Kidney (tissue), 14 donors: ENCODE data around the gene TEAD1. TPM values are rescaled to one million over a fixed set of nuclear protein-coding genes. Genes with fewer than 3 reads are reported as not detected.
"Not testable (repeated sequence)": the region's sequence is repeated elsewhere in the genome, so short reads cannot be mapped to it uniquely, and the experiment has no call there.

ENCODE experiments used
- DNase-seq, 5 donors: peaks; one replicate each; pipeline ENCODE4 v3.0.0-alpha.2; 2013 to 2020
- FAIRE-seq: peaks from 2 replicates; lab custom pipeline; 2012; peaks lifted over from hg19 to GRCh38; lab: Jason Lieb, UNC
- H3K27ac ChIP-seq, 2 donors: one replicate each; pipeline ENCODE4 v1.7.0; 2013; ENCODE audit warnings: low read depth in 2 of 2, low read length in 2 of 2, inconsistent platforms in 1 of 2
- H3K27me3 ChIP-seq: one replicate; pipeline ENCODE4 v1.7.1; 2013; ENCODE audit warnings: low read length, inconsistent platforms; ENCODE audit not compliant: control insufficient read depth, insufficient read depth
- H3K36me3 ChIP-seq, 3 donors: one replicate each; pipeline versions ENCODE4 v1.7.0 to v1.7.1; 2013; ENCODE audit warnings: low read length in 3 of 3, control low read depth in 1 of 3, inconsistent platforms in 1 of 3; ENCODE audit not compliant: insufficient read depth in 3 of 3, control insufficient read depth in 2 of 3
- H3K4me1 ChIP-seq, 3 donors: one replicate each; pipeline versions ENCODE4 v1.7.0 to v1.7.1; 2013; ENCODE audit warnings: low read length in 3 of 3, inconsistent platforms in 1 of 3, low read depth in 1 of 3; ENCODE audit not compliant: control insufficient read depth in 2 of 3, insufficient read depth in 2 of 3
- H3K4me3 ChIP-seq, 3 donors: one replicate each; pipeline versions ENCODE4 v1.7.0 to v1.8.1; 2013; ENCODE audit warnings: low read length in 3 of 3, control low read depth in 1 of 3, inconsistent platforms in 1 of 3
- H3K9ac ChIP-seq, 3 donors: one replicate each; pipeline versions ENCODE4 v1.7.0 to v1.7.1; 2013; ENCODE audit warnings: low read length in 3 of 3, control low read depth in 1 of 3, inconsistent platforms in 1 of 3
- H3K9me3 ChIP-seq, 3 donors: one replicate each; pipeline versions ENCODE4 v1.7.0 to v1.7.1; 2013; ENCODE audit warnings: low read length in 3 of 3, control low read depth in 1 of 3, inconsistent platforms in 1 of 3; ENCODE audit not compliant: control insufficient read depth in 2 of 3, insufficient read depth in 1 of 3
- CTCF ChIP-seq: IDR thresholded peaks from 3 replicates; pipeline ENCODE4 v1.5.1; 2012; ENCODE audit warnings: mild to moderate bottlenecking, moderate library complexity, borderline replicate concordance; ENCODE audit not compliant: insufficient read depth; ENCODE audit errors: extremely low read depth
- intact Hi-C: fragments of 100-400 bp; cut with DNase I; formaldehyde crosslinking; loops from one replicate; pipeline ENCODE4 v1.11.1; 2022
- polyA plus RNA-seq: library from polyadenylated mRNA; stranded (reverse); fragments of 350-450 nt; fragmentation: Illumina TruSeq; extraction: RNeasy Lipid Tissue Mini Kit (QIAGEN cat#74804); gene quantifications from one replicate; pipeline ENCODE4 v1.2.3, GENCODE V29; 2014; ENCODE audit warnings: low read depth, low replicate concordance; ENCODE audit not compliant: insufficient read depth
- total RNA-seq: library from RNA; stranded (reverse); fragmentation: NEBNext Ultra II Directional; extraction: Animal tissue kit (Norgen Biotek cat#: 25700); gene quantifications from one replicate; pipeline ENCODE4 v1.2.1, GENCODE V29; 2021
- donor health status: control.
- donor health status: control.
- donor health status: control.
- donor health status: control.
- donor health status: control.
- donor health status: DM: yes; HTN: yes; CAD: no.
- donor health status: Normal renal cell carcinoma (clear cell type).

The TEAD1 gene
- total and polyA plus RNA-seq, 2 donors from 2014 or later, result 7.6 to 77.2 TPM

GRCh38 chr11:12871241-12871640 is 197.0 kb downstream of the TEAD1 start:
- peak in 2 of 5 donors; percentile 38 to 45 for DNase-seq
- Histone ChIP-seq H3K9me3 (no peaks in the 10 kb centered on the region), H3K36me3 (no peaks in the 10 kb centered on the region), H3K4me3 (no peak overlapping the region), H3K4me1 (peaks cover 0 to 2% (median 0%) of the 10 kb centered on the region in 3 donors), H3K27me3 (no peaks in the 10 kb centered on the region), H3K27ac (no peak overlapping the region), H3K9ac (no peak overlapping the region)
- intact Hi-C loops, result no loop called here
- TF ChIP-seq CTCF, result no peak
- FAIRE-seq, result no peak

DNA sequence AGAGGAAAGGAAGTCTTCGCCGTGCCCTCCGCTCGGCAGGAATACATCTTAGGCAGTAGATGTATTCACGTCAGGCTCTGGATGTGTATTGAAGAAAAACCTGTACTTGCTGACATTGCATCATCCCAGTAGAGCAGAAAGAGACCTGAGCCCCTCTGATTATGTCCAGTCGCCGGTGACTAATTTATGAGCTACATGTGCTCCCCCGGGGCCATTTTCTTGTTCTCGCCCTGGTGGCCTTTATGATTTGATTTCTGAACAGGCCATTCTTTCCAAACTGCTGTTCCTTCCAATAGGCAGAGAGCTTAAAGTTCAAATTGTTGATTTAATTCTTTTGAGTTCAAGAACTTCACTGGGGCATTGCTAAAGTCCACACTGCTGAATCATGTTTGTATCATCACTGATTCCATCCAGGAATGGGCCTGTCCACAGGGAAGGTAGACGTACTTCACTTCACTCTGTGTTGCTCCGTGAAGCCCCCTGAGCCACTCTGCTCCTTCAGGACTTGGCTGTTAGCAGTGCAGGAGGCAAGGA is 197.6 kb downstream of the TEAD1 start:
- Histone ChIP-seq H3K9ac (no peak overlapping the region), H3K27me3 (no peaks in the 10 kb centered on the region), H3K36me3 (no peaks in the 10 kb centered on the region), H3K9me3 (no peaks in the 10 kb centered on the region), H3K4me1 (peaks cover 0 to 2% (median 0%) of the 10 kb centered on the region in 3 donors), H3K4me3 (no peak overlapping the region), H3K27ac (no peak overlapping the region)
- intact Hi-C loops, result no loop called here
- DNase-seq (peak in 3 of 5 donors; percentile 51 to 65 (median 64)), FAIRE-seq (no peak)
- TF ChIP-seq CTCF, result no peak

DNA sequence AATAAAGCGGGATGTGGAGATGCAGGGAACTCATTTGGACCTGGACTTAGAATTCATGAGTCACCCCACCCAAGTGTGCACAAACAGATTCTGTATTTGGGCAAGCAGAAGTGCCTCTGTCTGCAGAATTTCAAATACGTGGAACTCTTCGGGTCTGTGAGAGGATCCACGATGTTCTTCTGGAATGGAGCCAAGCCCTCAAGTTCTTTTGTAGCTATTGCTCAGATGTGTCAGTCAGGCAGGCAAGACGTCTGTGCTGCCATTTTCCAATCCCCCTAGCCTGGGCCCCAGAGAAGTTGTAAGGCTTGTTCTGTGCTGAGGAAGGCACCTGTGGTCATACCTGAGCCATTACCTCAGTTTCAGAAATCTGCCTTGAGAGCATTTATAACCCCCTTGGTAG is 202.1 kb downstream of the TEAD1 start:
- no peaks in the 10 kb centered on the region for H3K9me3 ChIP-seq
- FAIRE-seq, result no peak
- TF ChIP-seq CTCF, result no peak

GRCh38 chr11:12876988-12877387 is 202.8 kb downstream of the TEAD1 start:
- no peak for TF ChIP-seq CTCF
- Histone ChIP-seq H3K27me3 (no peaks in the 10 kb centered on the region), H3K9me3 (no peaks in the 10 kb centered on the region), H3K4me3 (no peak overlapping the region), H3K9ac (no peak overlapping the region), H3K27ac (no peak overlapping the region), H3K36me3 (peaks cover 2 to 24% (median 3%) of the 10 kb centered on the region in 3 donors), H3K4me1 (no peaks in the 10 kb centered on the region)
- intact Hi-C loops, result no loop called here
- no peak for DNase-seq
- no peak for FAIRE-seq

More for the DNA sequence above, 202.1 kb downstream of the TEAD1 start:
- Histone ChIP-seq H3K4me1 (no peaks in the 10 kb centered on the region), H3K4me3 (no peak overlapping the region), H3K27ac (no peak overlapping the region), H3K27me3 (no peaks in the 10 kb centered on the region), H3K9ac (no peak overlapping the region), H3K36me3 (peaks cover 0 to 17% (median 3%) of the 10 kb centered on the region in 3 donors)
- intact Hi-C loops, result no loop called here
- DNase-seq, result no peak

DNA sequence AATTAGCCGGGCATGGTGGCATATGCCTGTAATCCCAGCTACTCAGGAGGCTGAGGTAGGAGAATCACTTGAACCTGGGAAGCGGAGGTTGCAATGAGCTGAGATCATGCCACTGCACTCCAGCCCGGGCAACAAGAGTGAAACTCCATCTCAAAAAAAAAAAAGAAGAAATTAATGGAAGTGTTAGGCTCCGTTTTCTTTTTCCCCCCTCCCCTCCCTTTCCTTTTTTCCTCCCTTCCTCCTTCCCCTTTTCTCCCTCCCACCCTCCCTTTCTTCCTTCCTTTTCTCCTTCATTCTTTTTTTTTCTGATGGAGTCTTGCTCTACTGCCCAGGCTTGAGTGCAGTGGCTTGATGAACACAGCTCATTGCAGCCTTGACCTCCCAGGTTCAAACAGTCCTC is 203.3 kb downstream of the TEAD1 start:
- peaks cover 3 to 29% (median 4%) of the 10 kb centered on the region in 3 donors for H3K36me3 ChIP-seq
- H3K4me3 ChIP-seq, H3K27me3 ChIP-seq, DNase-seq, FAIRE-seq, H3K9ac ChIP-seq, H3K4me1 ChIP-seq, H3K9me3 ChIP-seq, intact Hi-C loops, H3K27ac ChIP-seq: not testable (repeated sequence)
